GM12878 (cell line): ENCODE data around the gene MEGF11.

ENCODE experiments used
- E2F4 ChIP-seq: IDR thresholded peaks from 2 replicates; pipeline ENCODE4 v1.6.1; 2012; ENCODE audit warnings: low read depth, low read length, improper control_type of control experiment
- ELK1 ChIP-seq: IDR thresholded peaks from 2 replicates; pipeline ENCODE4 v1.6.1; 2012; ENCODE audit warnings: low read depth, low read length, improper control_type of control experiment
- NFYA ChIP-seq: IDR thresholded peaks from 2 replicates; pipeline ENCODE4 v1.6.1; 2011; ENCODE audit warnings: low read depth, mild to moderate bottlenecking, low read length, improper control_type of control experiment, borderline replicate concordance
- NR2F1 ChIP-seq: fragments of 450-650 bp; conservative IDR thresholded peaks from 2 replicates; pipeline ENCODE4 v1.6.1; 2017; ENCODE audit warnings: mild to moderate bottlenecking
- SMARCA5 ChIP-seq: fragments of 450-650 bp; IDR thresholded peaks from 2 replicates; pipeline ENCODE4 v1.6.1; 2017; ENCODE audit warnings: mild to moderate bottlenecking
- ZNF274 ChIP-seq: IDR thresholded peaks from one replicate; pipeline ENCODE4 v1.8.0; 2011; ENCODE audit not compliant: insufficient read length, insufficient read depth
- TF ChIP-seq, protein P1 (sequence below): IDR thresholded peaks from 2 replicates; pipeline ENCODE4 v1.6.1; 2011; ENCODE audit warnings: borderline replicate concordance, low read depth, mild to moderate bottlenecking, moderate library complexity, low read length; ENCODE audit not compliant: insufficient read depth, poor library complexity, severe bottlenecking
- TF ChIP-seq, protein P2 (sequence below), 3 experiments: IDR thresholded peaks in 2 of 3; conservative IDR thresholded peaks in 1 of 3; 2 replicates each; pipeline ENCODE4 v1.5.1; 2011; ENCODE audit warnings: low read depth in 3 of 3, low read length in 3 of 3, mild to moderate bottlenecking in 3 of 3, control low read depth in 2 of 3, moderate library complexity in 2 of 3, inconsistent platforms in 1 of 3, mixed read lengths in 1 of 3; ENCODE audit not compliant: control insufficient read depth in 2 of 3, insufficient read depth in 1 of 3; ENCODE audit errors: extremely low read depth in 1 of 3

DNA sequence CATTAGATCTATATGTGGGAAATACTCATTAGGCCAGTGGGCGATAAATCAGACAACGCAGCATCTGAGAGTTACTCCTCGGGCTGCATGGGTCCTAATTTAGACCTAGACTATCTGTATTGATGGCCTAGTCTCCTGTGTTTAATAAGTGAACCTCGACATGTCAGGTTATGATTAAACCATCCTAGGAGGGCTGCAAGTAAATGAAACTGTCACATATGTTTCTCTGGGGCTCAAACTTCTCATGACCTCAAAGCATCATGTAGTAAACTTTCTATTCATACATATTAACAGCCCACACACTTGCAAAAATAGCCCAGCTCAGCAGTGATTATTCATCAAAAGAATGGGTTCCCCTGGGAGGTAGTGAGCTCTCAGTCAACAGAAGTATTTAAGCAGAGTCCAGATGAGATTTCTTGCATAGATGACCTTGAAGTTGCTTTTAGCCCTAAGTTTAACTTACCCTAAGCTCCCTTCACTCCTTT, 332.7 kb downstream of the MEGF11 start:
- peak; percentile 76 for TF ChIP-seq NR2F1
- TF ChIP-seq, protein P1, sequence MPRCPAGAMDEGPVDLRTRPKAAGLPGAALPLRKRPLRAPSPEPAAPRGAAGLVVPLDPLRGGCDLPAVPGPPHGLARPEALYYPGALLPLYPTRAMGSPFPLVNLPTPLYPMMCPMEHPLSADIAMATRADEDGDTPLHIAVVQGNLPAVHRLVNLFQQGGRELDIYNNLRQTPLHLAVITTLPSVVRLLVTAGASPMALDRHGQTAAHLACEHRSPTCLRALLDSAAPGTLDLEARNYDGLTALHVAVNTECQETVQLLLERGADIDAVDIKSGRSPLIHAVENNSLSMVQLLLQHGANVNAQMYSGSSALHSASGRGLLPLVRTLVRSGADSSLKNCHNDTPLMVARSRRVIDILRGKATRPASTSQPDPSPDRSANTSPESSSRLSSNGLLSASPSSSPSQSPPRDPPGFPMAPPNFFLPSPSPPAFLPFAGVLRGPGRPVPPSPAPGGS: peak; percentile 67
- TF ChIP-seq ELK1: no peak
- TF ChIP-seq ZNF274: no peak
- no peak for TF ChIP-seq E2F4
- TF ChIP-seq, protein P2, sequence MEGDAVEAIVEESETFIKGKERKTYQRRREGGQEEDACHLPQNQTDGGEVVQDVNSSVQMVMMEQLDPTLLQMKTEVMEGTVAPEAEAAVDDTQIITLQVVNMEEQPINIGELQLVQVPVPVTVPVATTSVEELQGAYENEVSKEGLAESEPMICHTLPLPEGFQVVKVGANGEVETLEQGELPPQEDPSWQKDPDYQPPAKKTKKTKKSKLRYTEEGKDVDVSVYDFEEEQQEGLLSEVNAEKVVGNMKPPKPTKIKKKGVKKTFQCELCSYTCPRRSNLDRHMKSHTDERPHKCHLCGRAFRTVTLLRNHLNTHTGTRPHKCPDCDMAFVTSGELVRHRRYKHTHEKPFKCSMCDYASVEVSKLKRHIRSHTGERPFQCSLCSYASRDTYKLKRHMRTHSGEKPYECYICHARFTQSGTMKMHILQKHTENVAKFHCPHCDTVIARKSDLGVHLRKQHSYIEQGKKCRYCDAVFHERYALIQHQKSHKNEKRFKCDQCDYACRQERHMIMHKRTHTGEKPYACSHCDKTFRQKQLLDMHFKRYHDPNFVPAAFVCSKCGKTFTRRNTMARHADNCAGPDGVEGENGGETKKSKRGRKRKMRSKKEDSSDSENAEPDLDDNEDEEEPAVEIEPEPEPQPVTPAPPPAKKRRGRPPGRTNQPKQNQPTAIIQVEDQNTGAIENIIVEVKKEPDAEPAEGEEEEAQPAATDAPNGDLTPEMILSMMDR (IDR thresholded peaks at IDR 0.05 in 2 of 3, conservative IDR thresholded peaks at IDR 0.05 in 1 of 3; ENCODE audit: control insufficient read depth in 2 of 3, extremely low read depth in 1 of 3, insufficient read depth in 1 of 3, low read depth in 3 of 3, low read length in 3 of 3): no peak
- peak; percentile 95; the same call in 1 of the 2 replicates for TF ChIP-seq SMARCA5
- no peak for TF ChIP-seq NFYA
